ENCODE results near the gene ADAM19.

The ADAM19 gene

GRCh38 chr5:157597277-157597676 lies 21.7 kb upstream of the ADAM19 start:
- no peak for DNase-seq (ENCODE audit: low read depth in 2 of 2)

GRCh38 chr5:157596487-157596886 lies 20.9 kb upstream of the ADAM19 start:
- no peak for DNase-seq (ENCODE audit: low read depth in 2 of 2)

- no peak for DNase-seq (ENCODE audit: low read depth in 2 of 2)
These were observed 19.3 kb upstream of the ADAM19 start for GRCh38 chr5:157594675-157595459.

- no peak for DNase-seq (ENCODE audit: low read depth in 2 of 2)
These were observed 18.7 kb upstream of the ADAM19 start for GRCh38 chr5:157594257-157594656.

- no peak for DNase-seq (ENCODE audit: low read depth in 2 of 2)
These were observed 17.6 kb upstream of the ADAM19 start for GRCh38 chr5:157593052-157593757.

GRCh38 chr5:157592594-157592993 lies 17.0 kb upstream of the ADAM19 start:
- DNase-seq (ENCODE audit: low read depth in 2 of 2): no peak

- no peak for DNase-seq (ENCODE audit: low read depth in 2 of 2)
These were observed 14.9 kb upstream of the ADAM19 start for GRCh38 chr5:157590478-157590877.

GRCh38 chr5:157584628-157585027 lies 9.1 kb upstream of the ADAM19 start:
- DNase-seq (ENCODE audit: low read depth in 2 of 2): no peak

GRCh38 chr5:157582731-157583620 lies 7.4 kb upstream of the ADAM19 start:
- DNase-seq (ENCODE audit: low read depth in 2 of 2): no peak

- no peak for DNase-seq (ENCODE audit: low read depth in 2 of 2)
These were observed 6.3 kb upstream of the ADAM19 start for GRCh38 chr5:157581901-157582300.

- DNase-seq (ENCODE audit: low read depth in 2 of 2): no peak
These were observed 2.7 kb upstream of the ADAM19 start for GRCh38 chr5:157578079-157578780.

- DNase-seq (ENCODE audit: low read depth in 2 of 2): no peak
These were observed 1.1 kb upstream of the ADAM19 start for GRCh38 chr5:157576678-157577077.

- DNase-seq (ENCODE audit: low read depth in 2 of 2): no peak
These were observed 857 bp downstream of the ADAM19 start for GRCh38 chr5:157574456-157575380.

- peak in 1 of 2 donors; percentile 15 for DNase-seq (ENCODE audit: low read depth in 2 of 2)
These were observed 4.2 kb downstream of the ADAM19 start for GRCh38 chr5:157571357-157571827.

GRCh38 chr5:157570531-157571200 lies 4.9 kb downstream of the ADAM19 start:
- DNase-seq (ENCODE audit: low read depth in 2 of 2): no peak

- no peak for DNase-seq (ENCODE audit: low read depth in 2 of 2)
These were observed 6.9 kb downstream of the ADAM19 start for GRCh38 chr5:157568720-157569119.

- DNase-seq (ENCODE audit: low read depth in 2 of 2): no peak
These were observed 7.4 kb downstream of the ADAM19 start for GRCh38 chr5:157568222-157568621.

GRCh38 chr5:157566902-157567489 lies 8.6 kb downstream of the ADAM19 start:
- DNase-seq (ENCODE audit: low read depth in 2 of 2): no peak

GRCh38 chr5:157563929-157564716 lies 11.5 kb downstream of the ADAM19 start:
- DNase-seq (ENCODE audit: low read depth in 2 of 2): no peak

All from stimulated activated CD8-positive, alpha-beta memory T cell treated with anti-CD3 and anti-CD28 coated beads, Interleukin-2, amount 100 ng/mL, for 48 hours (primary cell).